HuH-7.5 (cell line): ENCODE data around the gene CSAD.
"Not testable (repeated sequence)": the region's sequence is repeated elsewhere in the genome, so short reads cannot be mapped to it uniquely, and the experiment has no call there.

Experiments
- DNase-seq: peaks from one replicate; pipeline ENCODE4 v3.0.0; 2011; ENCODE audit warnings: low spot score

The CSAD gene

GRCh38 chr12:53179687-53180219, 972 bp downstream of the CSAD start:
- DNase-seq = no peak

GRCh38 chr12:53178803-53179202, 1.9 kb downstream of the CSAD start:
- DNase-seq = not testable (repeated sequence)

DNA sequence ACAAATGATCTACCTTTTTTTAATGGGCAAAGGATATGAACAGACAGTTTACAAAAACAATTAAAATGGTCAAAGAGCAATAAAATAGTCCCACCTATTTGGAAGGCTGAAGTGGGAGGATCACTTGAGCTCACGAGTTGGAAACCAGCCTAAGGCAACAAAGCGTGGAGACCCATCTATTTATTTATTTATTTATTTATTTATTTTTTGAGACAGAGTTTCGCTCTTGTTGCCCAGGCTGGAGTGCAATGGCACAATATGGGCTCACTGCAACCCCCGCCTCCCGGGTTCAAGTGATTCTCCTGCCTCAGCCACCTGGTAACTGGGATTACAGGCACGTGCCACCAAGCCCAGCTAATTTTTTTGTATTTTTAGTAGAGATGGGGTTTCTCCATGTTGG, 3.3 kb downstream of the CSAD start:
- DNase-seq = not testable (repeated sequence)

- no peak for DNase-seq
Measured at GRCh38 chr12:53176750-53177149, 4.0 kb downstream of the CSAD start.

- peak; percentile 64 for DNase-seq
Measured at GRCh38 chr12:53174881-53175491, 5.7 kb downstream of the CSAD start.

DNA sequence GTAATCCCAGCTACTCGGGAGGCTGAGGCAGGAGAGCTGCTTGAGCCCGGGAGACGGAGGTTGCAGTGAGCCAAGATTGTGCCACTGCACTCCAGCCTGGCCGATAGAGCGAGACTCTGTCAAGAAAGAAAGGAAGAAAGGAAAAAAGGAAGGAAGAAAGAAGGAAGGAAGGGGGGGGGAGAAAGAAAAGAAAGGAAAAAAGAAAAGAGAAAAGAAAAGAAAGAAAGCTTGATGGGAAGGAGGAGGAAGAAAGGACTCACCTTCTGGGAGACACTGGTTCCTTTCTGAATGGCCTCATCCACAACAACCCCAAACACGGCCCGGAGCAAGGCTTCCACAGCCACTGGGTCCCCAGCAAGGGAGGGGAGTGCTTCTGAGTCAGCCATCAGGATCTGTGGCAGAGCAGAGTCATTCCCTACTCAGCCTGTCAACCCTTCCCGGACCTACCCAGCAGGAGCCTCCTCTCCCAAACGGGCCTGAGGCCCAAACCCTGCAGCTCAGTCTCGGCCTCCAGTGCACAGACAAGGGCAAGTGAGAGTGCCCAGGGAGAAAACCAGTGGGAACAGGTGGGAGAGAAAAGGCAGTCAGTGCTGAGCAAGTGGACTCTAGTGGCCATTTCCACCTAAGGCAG, 7.5 kb downstream of the CSAD start:
- no peak for DNase-seq

GRCh38 chr12:53172352-53172751, 8.4 kb downstream of the CSAD start:
- DNase-seq = no peak

- DNase-seq = no peak
Measured at GRCh38 chr12:53171725-53172329, 8.9 kb downstream of the CSAD start.

DNA sequence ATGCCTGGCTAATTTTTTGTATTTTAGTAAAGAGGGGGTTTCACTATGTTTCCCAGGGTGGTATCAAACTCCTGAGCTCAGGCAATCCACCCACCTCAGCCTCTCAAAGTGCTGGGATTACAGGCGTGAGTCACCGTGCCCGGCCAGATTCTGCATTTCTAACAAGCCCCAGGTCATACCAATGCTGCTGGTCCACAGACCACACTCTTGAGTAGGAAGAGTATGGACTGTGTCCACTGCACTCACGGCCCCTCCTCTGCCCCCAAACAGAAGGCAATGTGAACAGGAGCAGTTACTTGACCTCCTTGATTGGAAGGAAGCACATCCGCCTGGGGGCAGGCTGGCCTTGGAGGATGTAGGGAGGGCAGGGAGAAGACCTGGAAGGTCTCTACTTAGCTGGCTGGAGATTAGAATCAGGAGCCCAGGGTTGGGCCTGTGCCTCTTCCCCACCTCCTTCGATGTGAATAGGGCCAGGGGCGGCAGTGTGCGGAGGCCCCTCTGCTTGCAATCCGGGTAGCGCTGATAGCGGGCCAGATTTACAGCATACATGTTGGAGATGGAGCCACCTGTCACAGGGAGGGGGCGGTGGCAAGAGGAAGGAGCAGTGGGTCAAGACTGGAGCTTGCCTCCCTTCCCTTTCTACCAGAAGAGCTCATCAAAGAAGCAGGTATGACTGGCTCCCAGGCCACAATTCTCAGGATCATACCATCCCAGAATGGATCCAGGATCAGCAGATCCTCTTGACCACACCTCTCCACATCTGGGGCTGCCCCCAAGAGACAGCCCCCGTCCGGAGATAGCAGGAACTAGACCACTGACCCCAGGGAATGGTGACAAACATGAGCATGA, 9.6 kb downstream of the CSAD start:
- no peak for DNase-seq

DNA sequence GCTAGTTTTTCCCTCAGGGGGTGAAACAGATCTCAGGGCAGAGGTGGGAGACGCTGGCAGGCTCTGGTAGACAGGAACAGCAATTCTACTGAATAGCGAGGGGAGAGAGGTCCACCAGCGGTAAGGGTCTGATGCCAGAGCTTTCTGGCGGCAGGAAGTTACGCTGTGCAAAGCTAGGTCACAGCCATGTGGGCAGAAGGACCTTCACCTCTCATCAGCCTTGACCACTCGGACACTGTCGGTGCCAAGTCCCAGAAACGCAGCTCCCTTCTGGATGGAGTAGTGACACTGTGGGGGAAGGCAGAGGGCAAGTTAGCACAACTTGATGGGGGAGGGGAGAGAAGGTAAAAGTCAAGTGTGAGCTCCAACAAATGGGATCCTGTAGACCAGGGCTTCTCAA, 10.5 kb downstream of the CSAD start:
- no peak for DNase-seq

- DNase-seq = no peak
Measured at GRCh38 chr12:53169644-53170043, 11.1 kb downstream of the CSAD start.

GRCh38 chr12:53166837-53167236, 13.9 kb downstream of the CSAD start:
- no peak for DNase-seq

- not testable (repeated sequence) for DNase-seq
Measured at GRCh38 chr12:53163008-53163407, 17.7 kb downstream of the CSAD start.

GRCh38 chr12:53161119-53161911, 19.4 kb downstream of the CSAD start:
- DNase-seq = no peak

GRCh38 chr12:53160673-53161072, 20.1 kb downstream of the CSAD start:
- DNase-seq = no peak

GRCh38 chr12:53160000-53160399, 20.7 kb downstream of the CSAD start:
- DNase-seq = no peak

DNA sequence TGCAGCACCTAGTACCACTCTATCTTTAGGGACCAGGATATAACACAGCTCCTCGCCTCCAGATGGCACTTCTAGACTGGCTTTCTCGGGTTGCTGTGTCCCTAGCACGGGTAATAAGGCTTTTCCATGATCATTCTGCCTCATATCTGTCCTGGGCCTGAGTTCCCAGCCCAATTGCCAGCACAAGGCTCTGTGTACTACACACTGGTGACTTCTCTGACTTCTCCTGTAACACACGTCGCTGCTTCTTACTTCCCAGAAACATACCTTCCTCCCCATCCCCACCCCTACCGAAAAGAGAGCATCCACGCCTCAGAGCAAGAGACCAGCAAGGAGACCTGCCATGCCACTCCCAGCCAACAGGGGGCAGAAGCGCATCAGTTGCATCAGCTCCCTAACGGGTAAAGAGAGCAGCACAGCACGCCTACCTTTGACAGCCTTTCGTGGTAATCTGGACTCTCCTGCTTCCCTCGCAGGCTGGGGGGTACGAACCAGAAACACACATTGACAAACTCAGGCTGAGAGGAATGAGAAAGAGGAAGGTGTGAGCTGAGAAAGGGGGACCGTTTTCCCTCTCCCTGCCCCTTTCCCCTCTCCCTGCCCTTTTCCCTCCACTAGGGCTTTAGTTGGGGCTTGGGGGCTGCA, 21.4 kb downstream of the CSAD start:
- DNase-seq = peak; percentile 88

DNA sequence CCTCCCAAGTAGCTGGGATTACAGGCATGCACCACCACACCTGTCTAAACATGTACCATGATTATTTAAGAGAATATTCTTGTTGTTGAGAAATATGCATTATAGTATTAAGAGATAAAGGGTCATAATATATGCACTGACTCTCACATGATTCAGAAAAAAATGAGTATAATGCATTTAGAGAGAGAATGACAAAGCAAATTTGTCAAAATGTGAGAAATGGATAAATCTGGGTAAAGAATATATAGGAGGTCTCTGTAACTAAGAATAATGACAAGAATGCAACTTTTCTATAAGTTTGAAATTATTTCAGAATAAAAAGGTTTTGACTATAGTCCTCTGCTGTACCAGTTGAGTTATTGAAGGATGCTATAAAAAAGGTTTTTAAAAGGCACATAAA, 28.3 kb downstream of the CSAD start:
- no peak for DNase-seq

- no peak for DNase-seq
Measured at GRCh38 chr12:53151039-53151438, 29.7 kb downstream of the CSAD start.

GRCh38 chr12:53147653-53148052, 33.1 kb downstream of the CSAD start:
- DNase-seq = no peak

DNA sequence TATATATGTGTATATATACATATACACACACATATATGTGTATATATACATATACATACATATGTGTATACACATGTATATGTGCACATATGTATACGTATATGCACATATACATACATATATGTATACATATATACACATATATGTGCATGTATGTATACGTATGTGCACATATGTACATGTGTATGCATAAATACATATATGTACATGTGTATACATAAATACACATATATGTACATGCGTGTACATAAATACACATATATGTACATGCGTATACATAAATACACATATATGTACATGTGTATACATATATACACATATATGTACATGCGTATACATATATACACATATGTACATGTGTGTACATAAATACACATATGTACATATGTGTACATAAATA, 33.5 kb downstream of the CSAD start:
- DNase-seq = no peak
